HFF-Myc (cell line): ENCODE data around the gene TMEM135.

Source experiments
- DNase-seq: peaks from one replicate; pipeline ENCODE4 v3.0.0-alpha.2; 2011; ENCODE audit warnings: low read depth; ENCODE audit errors: extremely low read depth
- H3K4me3 ChIP-seq: replicated peaks from 2 replicates; pipeline ENCODE4 v1.5.1; 2011; ENCODE audit warnings: low read depth, mild to moderate bottlenecking, control low read depth, low read length
- CTCF ChIP-seq: IDR thresholded peaks from 2 replicates; pipeline ENCODE4 v1.5.1; 2012; ENCODE audit warnings: mild to moderate bottlenecking, low read depth, low read length, control low read depth; ENCODE audit errors: missing control alignments

Gene TMEM135

GRCh38 chr11:87230995-87231394 is 193.3 kb downstream of the TMEM135 start:
- no peak overlapping the region for H3K4me3 ChIP-seq
- TF ChIP-seq CTCF, result no peak
- DNase-seq, result no peak

- TF ChIP-seq CTCF, result no peak
- DNase-seq, result no peak
- no peak overlapping the region for H3K4me3 ChIP-seq
Observed at GRCh38 chr11:87232320-87232719, 194.6 kb downstream of the TMEM135 start.

GRCh38 chr11:87235366-87235765 is 197.6 kb downstream of the TMEM135 start:
- DNase-seq, result no peak
- no peak overlapping the region for H3K4me3 ChIP-seq
- TF ChIP-seq CTCF, result no peak

- TF ChIP-seq CTCF, result no peak
- H3K4me3 ChIP-seq, result no peak overlapping the region
- DNase-seq, result no peak
Observed at GRCh38 chr11:87236368-87236767, 198.6 kb downstream of the TMEM135 start.

GRCh38 chr11:87239001-87239400 is 201.3 kb downstream of the TMEM135 start:
- no peak for TF ChIP-seq CTCF
- DNase-seq, result no peak
- H3K4me3 ChIP-seq, result no peak overlapping the region

- no peak for DNase-seq
- H3K4me3 ChIP-seq, result no peak overlapping the region
- TF ChIP-seq CTCF, result no peak
Observed at GRCh38 chr11:87239531-87239930, 201.8 kb downstream of the TMEM135 start.

- no peak overlapping the region for H3K4me3 ChIP-seq
- no peak for DNase-seq
- TF ChIP-seq CTCF, result no peak
Observed at GRCh38 chr11:87251560-87251959, 213.8 kb downstream of the TMEM135 start.
